ENCODE results near the gene TEX30. TPM values are rescaled to one million over a fixed set of nuclear protein-coding genes. Genes with fewer than 3 reads are reported as not detected.
"Not testable (repeated sequence)": the region's sequence is repeated elsewhere in the genome, so short reads cannot be mapped to it uniquely, and the experiment has no call there.

Gene TEX30
- total RNA-seq, 1 donor from 2014 or later = 11.2 TPM

GRCh38 chr13:102781591-102781990 is 8.0 kb upstream of the TEX30 start:
- DNase-seq = no peak
- intact Hi-C loops (cut with micrococcal nuclease) = no loop called here
- ATAC-seq = no peak

DNA sequence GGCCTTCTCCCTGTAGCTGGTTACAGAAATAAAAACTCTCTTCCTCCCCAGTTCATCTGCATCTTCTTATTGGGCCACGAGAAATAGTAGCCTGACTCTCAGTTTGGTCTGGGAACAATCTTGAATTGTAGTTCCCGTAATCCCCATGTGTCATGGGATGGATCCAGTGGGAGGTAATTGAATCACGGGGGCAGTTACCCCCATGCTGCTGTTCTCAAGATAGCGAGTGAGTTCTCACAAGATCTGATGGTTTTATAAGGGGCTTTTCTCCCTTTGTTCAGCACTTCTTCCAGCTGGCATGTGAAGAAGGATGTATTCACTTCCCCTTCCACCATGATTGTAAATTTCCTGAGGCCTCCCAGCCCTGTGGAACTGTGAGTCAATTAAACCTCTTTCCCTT is 7.1 kb upstream of the TEX30 start:
- intact Hi-C loops (cut with micrococcal nuclease); DNase-seq; ATAC-seq: not testable (repeated sequence)

GRCh38 chr13:102779436-102780159 is 6.0 kb upstream of the TEX30 start:
- intact Hi-C loops (cut with micrococcal nuclease) = no loop called here
- DNase-seq (no peak), ATAC-seq (no peak)

DNA sequence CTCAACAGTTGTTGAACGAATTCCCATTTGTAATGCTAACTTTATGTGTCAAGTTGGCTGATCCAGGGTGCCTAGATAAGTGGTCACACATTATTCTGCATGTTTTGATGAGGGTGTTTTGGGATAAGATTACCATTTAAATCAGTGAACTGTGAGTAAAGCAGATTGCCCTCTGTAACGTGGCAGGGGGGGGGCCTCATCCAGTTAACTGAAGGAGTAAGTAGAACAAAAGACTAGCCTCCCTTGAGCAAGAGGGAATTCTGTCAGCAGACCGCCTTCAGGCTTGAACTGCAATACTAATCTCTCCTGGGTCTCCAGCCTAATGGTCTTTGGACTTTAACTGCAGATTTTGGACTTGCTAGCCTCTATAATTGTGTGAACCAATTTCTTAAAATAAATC is 4.2 kb upstream of the TEX30 start:
- DNase-seq = no peak
- intact Hi-C loops (cut with micrococcal nuclease) = no loop called here
- no peak for ATAC-seq

DNA sequence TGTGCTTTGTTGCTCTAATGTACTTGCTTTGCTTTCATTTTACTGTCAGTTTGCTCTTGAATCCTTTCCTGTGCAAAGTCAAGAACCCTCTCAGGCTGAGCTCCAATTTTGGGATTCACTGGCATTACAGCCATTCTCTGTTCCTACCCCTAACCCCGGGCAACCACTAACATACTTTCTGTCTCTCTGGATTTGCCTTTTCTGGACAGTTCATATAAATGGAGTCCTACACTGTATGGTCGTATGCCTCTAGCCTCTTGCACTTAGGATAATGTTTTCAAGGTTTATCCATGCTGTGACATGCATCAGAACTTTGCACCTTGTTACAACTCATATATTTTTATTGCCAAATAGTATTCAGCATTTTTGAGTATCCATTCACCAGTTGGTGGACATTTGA is 2.7 kb upstream of the TEX30 start:
- ATAC-seq = no peak
- intact Hi-C loops (cut with micrococcal nuclease) = no loop called here

DNA sequence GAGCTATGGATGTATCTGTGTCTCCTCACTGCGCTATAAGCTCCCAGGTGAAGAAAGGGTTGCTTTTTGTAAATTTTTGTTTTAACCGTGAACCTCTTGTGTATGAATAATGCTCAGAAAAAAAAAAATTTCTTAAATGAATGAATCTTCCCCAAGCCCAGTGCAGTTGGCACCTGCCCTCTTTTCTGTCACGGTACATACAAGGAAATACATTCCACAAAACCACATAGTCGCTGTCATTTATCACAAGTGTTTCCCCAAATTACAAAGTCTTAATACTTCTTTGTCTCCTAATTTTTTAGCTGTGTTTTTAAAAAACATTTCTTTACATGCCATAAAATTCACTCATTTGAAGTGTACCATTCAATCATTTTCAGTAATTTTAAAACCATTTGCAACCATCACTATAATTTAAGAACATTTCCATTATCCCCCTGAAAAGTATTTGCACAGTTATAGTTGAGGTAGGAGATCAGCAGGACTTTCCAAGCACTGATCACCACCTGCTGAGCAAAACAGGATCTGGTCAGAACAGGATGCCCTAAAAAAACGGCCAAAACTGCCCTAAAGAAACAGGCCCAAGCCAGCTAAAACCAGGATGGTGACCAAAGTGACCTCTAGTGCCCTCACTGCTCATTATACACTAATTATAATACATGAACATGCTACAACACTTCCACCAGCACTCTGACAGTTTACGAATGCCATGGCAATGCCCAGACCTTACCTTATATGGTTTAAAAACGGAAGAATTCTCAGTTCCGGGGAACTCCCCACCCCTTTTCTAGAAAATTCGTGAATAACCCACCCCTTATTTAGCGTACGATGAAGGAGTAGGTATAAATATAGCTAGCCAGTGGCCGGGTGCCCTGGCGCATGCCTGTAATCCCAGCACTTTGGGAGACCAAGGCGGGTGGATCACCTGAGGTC is 1.3 kb upstream of the TEX30 start:
- no peak for ATAC-seq
- no peak for DNase-seq
- intact Hi-C loops (cut with micrococcal nuclease) = no loop called here

More for the DNA sequence above, 2.7 kb upstream of the TEX30 start:
- no peak for DNase-seq

- ATAC-seq = peak; percentile 11
- peak; percentile 38 for DNase-seq
- intact Hi-C loops (cut with micrococcal nuclease) = no loop called here
These were observed 605 bp upstream of the TEX30 start for GRCh38 chr13:102774214-102774568.

- DNase-seq (no peak), ATAC-seq (no peak)
- intact Hi-C loops (cut with micrococcal nuclease) = no loop called here
These were observed 1.6 kb downstream of the TEX30 start for GRCh38 chr13:102772042-102772425.

DNA sequence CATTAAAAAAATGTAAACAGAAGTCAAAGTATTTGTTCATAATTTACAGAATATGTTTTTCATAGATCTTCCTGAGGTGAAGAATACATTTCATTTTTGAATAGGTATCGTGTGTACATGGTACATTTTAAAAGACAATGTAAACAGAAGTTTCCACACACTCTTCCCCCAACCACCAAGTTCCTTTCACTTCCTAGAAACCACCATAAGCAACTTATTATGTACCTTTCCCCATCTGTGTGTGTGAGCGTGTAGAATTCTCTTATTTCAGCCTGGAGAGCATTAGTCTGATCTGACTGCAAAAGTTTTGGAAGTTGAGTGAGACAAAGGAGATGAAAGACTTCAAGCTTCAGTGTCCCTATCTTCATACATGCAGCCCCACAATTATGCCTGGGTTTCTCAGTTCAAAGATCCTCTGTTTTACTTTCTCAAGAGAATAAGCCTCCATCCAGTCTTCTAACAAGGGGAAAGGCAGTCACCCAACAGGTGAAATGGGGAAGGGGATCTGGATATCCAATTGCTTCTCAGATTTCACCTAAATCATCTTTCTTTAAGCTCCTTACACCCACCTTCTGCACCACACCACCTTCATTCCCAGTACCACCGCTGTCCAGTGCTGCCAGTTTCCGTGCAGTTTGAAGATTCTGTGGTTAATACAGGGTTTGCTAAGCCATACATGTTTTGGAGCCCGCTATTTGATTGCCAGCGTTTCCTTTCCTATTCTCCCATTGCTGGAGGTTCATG is 2.1 kb downstream of the TEX30 start:
- intact Hi-C loops (cut with micrococcal nuclease) = no loop called here
- no peak for DNase-seq
- no peak for ATAC-seq

DNA sequence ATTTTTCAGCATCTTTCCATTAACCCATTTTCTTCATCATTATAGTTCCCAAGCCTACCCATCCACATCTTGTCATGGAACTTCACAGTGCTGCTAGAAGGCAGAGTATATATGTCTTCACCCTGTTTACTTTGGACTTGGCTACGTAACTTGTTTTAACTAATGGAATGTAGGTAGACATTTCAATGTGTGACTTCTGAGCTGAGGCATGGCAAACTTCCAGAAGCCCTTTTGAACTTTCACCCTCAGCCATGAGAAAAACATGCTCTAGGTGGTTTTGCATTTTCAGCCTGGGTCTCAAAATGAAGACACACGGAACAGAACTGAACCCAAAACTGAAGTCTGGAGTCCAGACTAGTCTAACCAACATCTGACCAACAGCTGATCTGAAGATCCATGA is 3.2 kb downstream of the TEX30 start:
- intact Hi-C loops (cut with micrococcal nuclease) = no loop called here

GRCh38 chr13:102769679-102770078 is 3.9 kb downstream of the TEX30 start:
- ATAC-seq (no peak), DNase-seq (no peak)
- intact Hi-C loops (cut with micrococcal nuclease) = no loop called here

More for the DNA sequence above, 3.2 kb downstream of the TEX30 start:
- DNase-seq = no peak
- no peak for ATAC-seq

GRCh38 chr13:102768909-102769308 is 4.7 kb downstream of the TEX30 start:
- intact Hi-C loops (cut with micrococcal nuclease) = no loop called here
- DNase-seq (no peak), ATAC-seq (no peak)

DNA sequence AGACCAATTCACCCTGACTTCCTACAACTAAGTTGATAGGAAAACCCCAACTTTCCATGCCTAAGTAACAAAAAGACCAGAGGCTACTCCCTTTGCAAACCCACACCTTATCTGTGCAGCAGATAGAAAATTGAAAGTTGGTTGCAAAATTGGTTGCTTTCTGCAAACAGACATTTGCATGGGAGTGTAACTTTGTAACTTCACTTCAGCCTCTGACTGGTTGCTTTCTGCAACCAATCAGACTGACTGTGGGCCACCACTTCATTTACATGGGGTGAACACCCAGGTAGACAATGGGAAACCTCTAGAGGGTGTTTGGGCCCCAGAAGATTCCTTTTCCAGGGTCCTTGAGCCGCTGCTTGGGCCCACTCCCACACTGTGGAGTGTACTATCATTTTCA is 9.8 kb downstream of the TEX30 start:
- DNase-seq (no peak), ATAC-seq (no peak)
- intact Hi-C loops (cut with micrococcal nuclease) = no loop called here

DNA sequence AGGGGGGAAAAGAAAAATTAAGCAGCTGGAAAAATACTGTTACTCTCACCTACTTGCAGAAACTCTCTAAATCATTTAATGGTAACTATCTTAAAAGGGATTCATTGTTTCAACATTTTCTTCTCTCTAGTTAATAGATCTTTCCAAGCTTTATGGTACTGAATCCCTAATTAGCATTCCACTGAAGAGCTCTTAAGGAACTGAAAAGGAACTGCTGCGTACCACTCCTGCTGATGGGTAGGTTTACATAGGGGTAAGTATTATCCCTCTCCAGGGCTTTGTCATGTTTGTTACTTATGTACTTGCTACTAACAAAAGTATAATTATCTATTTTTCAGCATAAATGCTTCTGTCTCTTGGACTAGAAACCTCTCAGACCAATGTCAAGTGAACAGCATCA is 12.5 kb downstream of the TEX30 start:
- intact Hi-C loops (cut with micrococcal nuclease) = no loop called here
- no peak for DNase-seq
- ATAC-seq = no peak

GRCh38 chr13:102758842-102759241 is 14.7 kb downstream of the TEX30 start:
- intact Hi-C loops (cut with micrococcal nuclease) = no loop called here

DNA sequence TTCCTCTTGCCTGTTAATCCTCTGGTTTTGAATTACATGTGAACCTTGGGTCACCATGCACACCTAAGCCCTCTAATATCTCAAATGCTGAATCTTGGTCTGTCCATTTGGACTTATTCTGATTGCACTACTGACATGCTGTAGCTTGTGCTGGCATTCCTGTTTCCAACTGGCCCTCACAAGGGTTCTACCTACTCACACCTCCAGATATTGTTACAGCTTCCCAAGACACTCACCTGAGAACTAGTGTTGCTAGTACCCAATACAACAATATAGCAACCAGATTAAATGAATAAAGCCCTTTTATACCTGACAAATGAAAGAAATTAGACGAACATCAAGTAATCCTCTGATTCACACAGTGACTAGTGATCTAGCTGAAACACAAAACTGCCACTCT is 16.6 kb downstream of the TEX30 start:
- ATAC-seq = no peak
- DNase-seq = no peak
- intact Hi-C loops (cut with micrococcal nuclease) = no loop called here

More at GRCh38 chr13:102758842-102759241, 14.7 kb downstream of the TEX30 start:
- DNase-seq (no peak), ATAC-seq (peak; percentile 76)

DNA sequence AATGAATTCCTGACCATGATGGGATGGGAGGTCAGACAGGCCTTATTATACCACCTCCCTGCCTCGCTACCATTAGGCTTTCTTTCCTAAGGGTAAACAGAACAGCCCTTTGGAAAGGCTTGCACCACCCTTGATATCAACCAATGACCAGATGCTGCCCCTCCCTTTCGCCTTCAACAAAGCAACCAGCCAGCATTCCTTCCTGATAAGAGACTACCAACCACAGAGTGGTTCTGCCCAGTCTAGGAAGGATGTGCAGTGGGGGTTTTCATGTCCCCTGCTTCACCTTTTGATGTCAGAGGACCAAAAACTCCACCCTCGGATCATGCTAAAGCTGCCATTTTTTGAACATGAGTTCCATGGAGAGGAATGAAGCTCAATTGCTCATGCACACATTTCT is 21.7 kb downstream of the TEX30 start:
- ATAC-seq = no peak
- intact Hi-C loops (cut with micrococcal nuclease) = no loop called here
- DNase-seq = no peak

- DNase-seq (no peak), ATAC-seq (no peak)
- intact Hi-C loops (cut with micrococcal nuclease) = no loop called here
These were observed 31.1 kb downstream of the TEX30 start for GRCh38 chr13:102742506-102742905.

- DNase-seq = no peak
- intact Hi-C loops (cut with micrococcal nuclease) = no loop called here
- no peak for ATAC-seq
These were observed 31.5 kb downstream of the TEX30 start for GRCh38 chr13:102742101-102742500.

Data from left ventricle myocardium superior (tissue), 1 donor.